K562 (cell line): ENCODE data around the gene DNAJB11. TPM values are rescaled to one million over a fixed set of nuclear protein-coding genes. Genes with fewer than 3 reads are reported as not detected.

Experiments used
- ARHGAP35 ChIP-seq: fragments of 450-650 bp; IDR thresholded peaks from 2 replicates; pipeline ENCODE4 v1.6.1; 2018; ENCODE audit not compliant: partially characterized antibody
- BHLHE40 ChIP-seq: IDR thresholded peaks from 2 replicates; pipeline ENCODE4 v1.6.1; 2011; ENCODE audit warnings: low read length, improper control_type of control experiment
- DEAF1 ChIP-seq: fragments of 450-650 bp; formaldehyde crosslinking; IDR thresholded peaks from 2 replicates; pipeline ENCODE4 v1.4.0; 2020; ENCODE audit warnings: mild to moderate bottlenecking, moderate library complexity
- FOXM1 ChIP-seq, 2 experiments: fragments of 450-650 bp in 1 of 2; sonication (generic) in 1 of 2; formaldehyde crosslinking in 1 of 2; IDR thresholded peaks; 2 replicates each; pipeline versions ENCODE4 v1.6.1 to v1.9.0; 2017 to 2022; ENCODE audit warnings: low read depth in 2 of 2, mild to moderate bottlenecking in 2 of 2, missing genetic modification reagents in 1 of 2, moderate library complexity in 1 of 2
- GABPB1 ChIP-seq: sonication (generic); formaldehyde crosslinking; IDR thresholded peaks from 2 replicates; pipeline ENCODE4 v1.8.0; 2022; ENCODE audit warnings: mild to moderate bottlenecking, missing genetic modification reagents
- JUN ChIP-seq, 2 experiments: sonication (generic) in 1 of 2; formaldehyde crosslinking in 1 of 2; IDR thresholded peaks; 2 replicates each; pipeline versions ENCODE4 v1.6.1 to v1.8.0; 2012 to 2022; ENCODE audit warnings: borderline replicate concordance in 2 of 2, mild to moderate bottlenecking in 2 of 2, improper control_type of control experiment in 1 of 2, low read depth in 1 of 2, low read length in 1 of 2, missing genetic modification reagents in 1 of 2
- MLLT1 ChIP-seq, 2 experiments: fragments of 450-650 bp; IDR thresholded peaks; 2 replicates each; pipeline ENCODE4 v1.6.1; 2016
- MYC ChIP-seq, 2 experiments: fragments of 250-450 bp in 1 of 2; sonication (Bioruptor Pico) in 1 of 2; IDR thresholded peaks; 2 replicates each; pipeline versions ENCODE4 v1.5.1 to v1.6.1; 2012 to 2021; ENCODE audit warnings: low read depth in 2 of 2, borderline replicate concordance in 1 of 2, improper control_type of control experiment in 1 of 2, low read length in 1 of 2, mild to moderate bottlenecking in 1 of 2, moderate library complexity in 1 of 2
- NCOR1 ChIP-seq: fragments of 450-650 bp; IDR thresholded peaks from 2 replicates; pipeline ENCODE4 v1.6.1; 2016; ENCODE audit warnings: mild to moderate bottlenecking, moderate library complexity
- TEAD4 ChIP-seq, 2 experiments: sonication (generic) in 1 of 2; formaldehyde crosslinking in 1 of 2; IDR thresholded peaks; 2 replicates each; pipeline versions ENCODE4 v1.6.1 to v1.8.0; 2012 to 2022; ENCODE audit warnings: borderline replicate concordance in 1 of 2, inconsistent platforms in 1 of 2, low read length in 1 of 2, mild to moderate bottlenecking in 1 of 2, missing genetic modification reagents in 1 of 2
- ZNF165 ChIP-seq: fragments of 250-450 bp; sonication (Bioruptor Pico); IDR thresholded peaks from 2 replicates; pipeline ENCODE4 v1.4.0; 2020; ENCODE audit warnings: borderline replicate concordance
- ZNF224 ChIP-seq: sonication (generic); formaldehyde crosslinking; IDR thresholded peaks from 2 replicates; pipeline ENCODE4 v1.8.0; 2022; ENCODE audit warnings: mild to moderate bottlenecking, missing genetic modification reagents
- ZNF3 ChIP-seq: fragments of 250-450 bp; sonication (Bioruptor Pico); IDR thresholded peaks from 2 replicates; pipeline ENCODE4 v1.5.0; 2021; ENCODE audit warnings: mild to moderate bottlenecking, moderate library complexity
- ZNF780A ChIP-seq: fragments of 250-450 bp; sonication (Bioruptor Pico); IDR thresholded peaks from 2 replicates; pipeline ENCODE4 v1.5.0; 2021; ENCODE audit warnings: mild to moderate bottlenecking
- polyA plus RNA-seq, 8 experiments: library from polyadenylated mRNA; depleted of rRNA in 4 of 8; stranded (reverse) in 5 of 8; unstranded in 3 of 8; fragments of >200 nt; fragmentation: Nextera tagmentation in 2 of 8; fragmentation: Illumina TruSeq in 1 of 8; extraction: Ambion mirVana in 2 of 8; extraction: Trizol in 1 of 8; gene quantifications; 2 replicates each; pipeline versions ENCODE4 v1.2.1 to v1.2.3, GENCODE V29; 2011 to 2014; ENCODE audit warnings: inconsistent platforms in 1 of 8, missing spikeins in 1 of 8
- total RNA-seq, 7 experiments: library from RNA; depleted of rRNA in 6 of 7; stranded (reverse); fragments of >200 nt in 6 of 7; fragmentation: Illumina TruSeq in 2 of 7; extraction: Trizol in 2 of 7; gene quantifications; 2 replicates each; pipeline versions ENCODE4 v1.2.1 to v1.2.3, GENCODE V29; 2011 to 2021; ENCODE audit warnings: low replicate concordance in 1 of 7
- TF ChIP-seq, protein P1 (sequence below): sonication (generic); formaldehyde crosslinking; IDR thresholded peaks from 2 replicates; pipeline ENCODE4 v1.8.0; 2022; ENCODE audit warnings: mild to moderate bottlenecking, missing genetic modification reagents

Gene DNAJB11
- total and polyA plus RNA-seq, 9 of the 15 experiments (the other 6 are each of a cell fraction or from before 2014, with no cell fraction given): 14.8 to 74.7 (median 63.8) TPM

- TF ChIP-seq ZNF780A (CRISPR knock-in tag): no peak
- TF ChIP-seq FOXM1 (IDR thresholded peaks at IDR 0.05; ENCODE audit: low read depth): no peak
- no peak for TF ChIP-seq FOXM1 (CRISPR knock-in tag; IDR thresholded peaks at IDR 0.05; ENCODE audit: low read depth)
- no peak for TF ChIP-seq BHLHE40
- no peak for TF ChIP-seq ZNF224
- TF ChIP-seq ZNF165 (CRISPR knock-in tag): no peak
- TF ChIP-seq TEAD4 (IDR thresholded peaks at IDR 0.05; ENCODE audit: low read length): peak; percentile 35; the same call in 1 of the 2 replicates
- no peak for TF ChIP-seq TEAD4 (CRISPR knock-in tag; IDR thresholded peaks at IDR 0.05; ENCODE audit: borderline replicate concordance)
- TF ChIP-seq ARHGAP35: peak; percentile 43
- peak; percentile 70 for TF ChIP-seq DEAF1 (CRISPR knock-in tag)
- TF ChIP-seq JUN (IDR thresholded peaks at IDR 0.05; ENCODE audit: borderline replicate concordance, low read depth, low read length): no peak
- TF ChIP-seq JUN (CRISPR knock-in tag; IDR thresholded peaks at IDR 0.05; ENCODE audit: borderline replicate concordance): no peak
- TF ChIP-seq GABPB1: no peak
- peak; percentile 64 for TF ChIP-seq MYC (IDR thresholded peaks at IDR 0.05; ENCODE audit: low read depth, low read length)
- no peak for TF ChIP-seq MYC (CRISPR knock-in tag; IDR thresholded peaks at IDR 0.05; ENCODE audit: borderline replicate concordance, low read depth)
- no peak for TF ChIP-seq NCOR1
- TF ChIP-seq MLLT1 (IDR thresholded peaks at IDR 0.05): peak; percentile 62 to 80; a peak in 3 of 4 replicates
- no peak for TF ChIP-seq ZNF3 (CRISPR knock-in tag)
- TF ChIP-seq, protein P1, sequence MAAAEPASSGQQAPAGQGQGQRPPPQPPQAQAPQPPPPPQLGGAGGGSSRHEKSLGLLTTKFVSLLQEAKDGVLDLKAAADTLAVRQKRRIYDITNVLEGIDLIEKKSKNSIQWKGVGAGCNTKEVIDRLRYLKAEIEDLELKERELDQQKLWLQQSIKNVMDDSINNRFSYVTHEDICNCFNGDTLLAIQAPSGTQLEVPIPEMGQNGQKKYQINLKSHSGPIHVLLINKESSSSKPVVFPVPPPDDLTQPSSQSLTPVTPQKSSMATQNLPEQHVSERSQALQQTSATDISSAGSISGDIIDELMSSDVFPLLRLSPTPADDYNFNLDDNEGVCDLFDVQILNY (CRISPR knock-in tag): no peak
Measured at GRCh38 chr3:186614597-186615483, 44.3 kb downstream of the DNAJB11 start (continued).
